RPMI8226 (cell line): ENCODE data around the gene LRRC55.
"Not testable (repeated sequence)": the region's sequence is repeated elsewhere in the genome, so short reads cannot be mapped to it uniquely, and the experiment has no call there.

Experiments used
- DNase-seq: peaks from one replicate; pipeline ENCODE4 v3.0.0-alpha.2; 2015

LRRC55 gene

DNA sequence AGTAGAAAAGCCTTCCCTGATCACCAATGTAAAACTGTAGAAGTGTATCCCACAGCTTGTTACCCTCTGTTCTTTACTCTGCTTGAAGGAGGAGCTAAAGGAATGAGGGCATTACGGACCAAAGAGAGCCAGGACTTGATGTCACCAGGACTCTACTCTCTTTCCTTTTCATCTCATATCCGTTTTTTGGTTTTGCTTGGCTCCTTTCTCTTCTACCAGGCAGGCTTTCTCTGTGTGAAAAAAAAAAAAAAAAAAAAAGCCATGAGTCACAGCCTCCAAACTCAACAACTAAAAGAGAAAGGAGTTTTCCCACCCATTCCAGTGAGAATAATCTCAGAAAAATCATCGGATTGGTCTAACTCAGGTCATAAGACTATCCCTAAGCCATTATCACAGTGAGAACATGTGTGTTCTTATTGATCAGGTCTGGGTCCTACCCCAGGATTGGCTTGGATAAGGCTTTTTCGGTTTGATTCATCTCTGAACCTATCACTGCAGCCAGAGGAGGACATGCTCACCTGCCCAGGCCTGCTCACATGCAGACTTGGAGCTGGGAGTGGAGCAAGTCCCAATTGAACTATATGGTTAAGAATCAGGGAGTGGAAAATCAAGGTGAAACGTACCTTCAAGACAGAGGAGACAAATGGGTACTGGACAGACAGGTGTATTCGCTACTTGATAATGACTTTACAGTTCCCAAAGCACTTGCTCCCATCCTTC, 19.4 kb upstream of the LRRC55 start:
- no peak for DNase-seq

DNA sequence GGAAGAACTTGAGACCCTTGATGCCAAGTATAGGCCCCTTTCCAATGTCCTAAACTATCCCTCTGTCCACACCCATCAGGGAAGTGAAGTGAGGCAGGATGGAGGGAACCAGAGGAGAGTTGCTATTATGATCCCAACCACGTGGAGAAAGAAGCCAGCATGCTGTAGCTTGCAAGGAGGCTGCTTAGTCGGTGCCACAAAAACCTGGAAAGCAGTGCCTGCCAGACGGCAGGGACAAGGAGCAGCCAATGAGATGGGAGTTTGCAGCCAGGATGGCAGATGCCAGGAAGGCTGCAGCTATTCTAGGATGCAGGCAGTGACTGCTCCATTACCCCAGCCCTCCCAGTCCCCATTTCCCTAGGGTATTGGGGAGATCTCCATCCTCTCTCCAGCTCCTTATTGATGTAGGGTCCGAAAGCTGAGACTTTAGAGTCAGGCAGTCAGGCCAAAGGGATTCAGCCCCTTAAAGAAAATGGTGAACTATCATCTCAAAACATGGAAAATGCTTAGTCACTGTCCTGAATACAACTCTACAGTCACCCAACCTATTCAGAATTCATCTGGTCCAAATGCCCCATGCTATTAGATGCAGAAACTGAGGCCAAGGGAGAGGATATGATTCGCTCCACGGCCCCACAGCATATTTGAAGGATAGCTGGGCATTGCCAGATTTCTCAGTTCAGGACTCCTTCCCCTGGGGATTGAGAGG, 18.4 kb upstream of the LRRC55 start:
- no peak for DNase-seq

DNA sequence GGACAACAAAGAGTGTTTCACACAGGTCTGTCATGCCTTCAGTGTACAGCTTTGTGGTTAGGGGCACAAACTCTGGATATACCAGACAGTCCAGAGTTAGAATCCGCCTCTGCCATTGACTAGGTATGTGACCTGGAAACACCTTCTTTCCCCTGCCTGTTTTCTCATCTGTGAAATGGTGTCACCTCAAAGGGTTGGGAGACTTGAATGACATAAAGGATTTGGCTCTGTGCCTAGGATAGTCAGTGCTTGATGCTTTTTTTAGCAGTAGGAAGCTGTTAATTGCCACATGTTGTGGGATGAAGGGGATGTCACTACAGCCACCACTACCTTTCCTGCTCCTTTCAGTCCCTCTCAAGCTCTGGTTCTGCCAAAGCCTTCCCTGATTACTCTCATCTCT, 17.4 kb upstream of the LRRC55 start:
- no peak for DNase-seq

- no peak for DNase-seq
Observed at GRCh38 chr11:57167125-57167846, 14.5 kb upstream of the LRRC55 start.

GRCh38 chr11:57169732-57170313, 11.9 kb upstream of the LRRC55 start:
- not testable (repeated sequence) for DNase-seq

GRCh38 chr11:57172031-57172430, 9.7 kb upstream of the LRRC55 start:
- no peak for DNase-seq

- DNase-seq = no peak
Observed at GRCh38 chr11:57174656-57175055, 7.1 kb upstream of the LRRC55 start.

GRCh38 chr11:57175478-57175877, 6.3 kb upstream of the LRRC55 start:
- DNase-seq = no peak

- no peak for DNase-seq
Observed at GRCh38 chr11:57178334-57178733, 3.4 kb upstream of the LRRC55 start.

DNA sequence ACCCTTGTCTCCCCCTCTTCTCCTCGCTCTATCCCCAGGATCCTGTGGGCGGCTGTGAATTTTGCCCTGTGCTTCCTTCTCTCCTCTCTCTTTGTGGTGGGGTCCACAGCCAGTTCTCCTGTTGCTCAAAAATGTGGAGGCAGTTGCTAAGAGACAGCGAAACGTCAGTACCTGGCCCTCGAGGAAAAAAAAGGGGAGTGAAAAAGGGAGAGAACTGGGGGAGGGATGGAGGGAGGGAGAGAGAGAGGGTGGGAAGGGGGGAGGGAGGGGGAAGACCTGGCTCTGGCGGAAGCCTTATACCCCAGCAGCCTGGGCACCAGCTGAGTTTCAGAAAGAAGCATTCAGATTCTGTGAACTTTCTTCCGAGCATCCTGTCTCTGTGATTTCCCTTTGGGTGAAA, 2.1 kb upstream of the LRRC55 start:
- DNase-seq = no peak

- no peak for DNase-seq
Observed at GRCh38 chr11:57180081-57180561, 1.6 kb upstream of the LRRC55 start.

DNA sequence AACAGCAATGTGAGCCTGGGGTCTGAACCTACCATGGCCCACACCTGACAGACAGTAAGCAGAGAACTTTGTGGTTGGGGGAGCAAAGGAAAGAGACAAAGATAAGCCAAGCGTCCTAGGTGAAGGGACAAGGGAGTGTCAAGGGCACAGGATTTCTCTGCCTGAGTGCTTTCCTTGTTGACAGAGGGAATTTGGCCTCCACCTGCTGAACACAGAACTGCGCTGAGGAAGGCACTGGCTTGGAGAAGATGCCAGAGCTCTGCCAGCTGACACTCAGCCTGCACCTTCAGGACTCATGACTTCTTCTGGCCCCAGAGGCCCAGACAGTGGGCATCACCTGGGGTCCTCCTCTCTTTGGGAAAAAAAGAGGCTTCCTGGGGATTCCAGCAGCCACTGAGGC, 789 bp upstream of the LRRC55 start:
- DNase-seq = no peak

DNA sequence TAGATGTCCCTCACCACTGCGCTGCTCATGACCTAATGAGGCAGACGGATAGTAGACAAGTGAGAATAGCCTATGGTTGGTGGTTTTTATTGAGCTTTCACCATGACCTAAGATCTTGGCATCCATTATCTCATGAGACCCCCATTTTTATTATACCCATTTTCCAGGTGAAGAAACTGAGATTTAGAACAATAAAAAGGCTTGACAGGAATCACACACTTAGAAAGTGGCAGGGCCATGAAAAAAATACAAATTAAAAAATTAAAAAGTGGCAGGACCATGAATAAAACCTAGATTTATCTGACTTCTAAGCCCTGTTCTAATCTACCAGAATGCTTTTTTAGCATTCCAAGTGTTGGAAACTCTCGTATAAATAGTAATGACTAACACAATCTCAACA, 1.1 kb downstream of the LRRC55 start:
- no peak for DNase-seq

DNA sequence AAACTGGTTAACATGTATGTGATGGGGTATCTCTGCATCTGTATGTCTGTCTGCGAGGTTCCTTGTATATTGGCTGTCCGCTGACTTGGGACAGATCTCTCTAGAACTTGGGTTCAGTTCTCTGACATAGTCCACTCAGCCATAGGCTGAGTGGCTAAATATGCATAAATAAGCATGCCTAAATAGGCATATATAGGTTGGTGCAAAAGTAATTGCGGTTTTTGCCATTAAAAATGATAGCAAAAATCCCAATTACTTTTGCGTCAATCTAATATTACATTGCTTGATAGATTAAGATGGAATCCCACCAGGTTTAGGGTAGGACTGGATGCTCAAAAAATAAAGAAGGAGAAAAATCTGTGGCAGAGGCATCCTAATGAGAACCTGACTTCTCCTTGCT, 8.8 kb downstream of the LRRC55 start:
- DNase-seq = no peak

- DNase-seq = no peak
Observed at GRCh38 chr11:57191311-57192219, 9.8 kb downstream of the LRRC55 start.

DNA sequence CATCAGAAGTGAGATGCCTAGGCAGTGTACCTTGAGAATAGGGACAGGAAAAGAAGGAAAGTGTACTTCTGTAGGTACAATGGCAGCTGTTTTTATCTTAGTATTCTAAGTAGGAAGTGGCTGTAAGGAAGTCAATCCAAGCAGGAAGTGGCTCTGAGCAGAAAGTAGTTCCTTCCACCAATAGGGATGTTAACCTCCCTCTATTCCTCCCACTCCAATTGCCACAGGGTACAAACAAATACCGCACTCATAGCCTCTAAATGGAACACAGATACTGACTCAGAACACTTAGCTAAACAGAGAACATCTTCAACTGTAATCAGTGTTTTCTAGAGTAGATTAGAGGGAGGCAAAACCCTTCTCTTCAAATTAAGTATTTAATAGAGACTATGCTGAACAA, 10.6 kb downstream of the LRRC55 start:
- DNase-seq = no peak

DNA sequence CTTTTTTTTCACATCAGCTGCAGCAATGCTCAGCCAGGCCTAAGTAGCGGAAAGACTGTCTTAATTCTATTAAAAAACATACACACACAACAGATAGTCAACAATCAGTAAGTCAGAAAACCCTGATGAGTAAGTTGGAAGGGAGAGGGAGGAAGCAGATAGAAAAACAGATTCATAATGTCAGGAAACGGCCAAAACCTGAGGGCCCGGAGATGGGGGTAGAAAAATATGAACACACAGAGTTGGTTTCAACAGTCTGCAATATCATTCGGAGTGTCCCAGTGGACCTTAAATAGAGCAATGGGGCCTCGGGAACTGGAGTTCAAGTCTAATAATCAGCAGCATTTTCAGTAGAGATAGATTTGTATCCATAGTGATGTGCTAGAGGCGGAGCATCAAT, 14.8 kb downstream of the LRRC55 start:
- DNase-seq = no peak

DNA sequence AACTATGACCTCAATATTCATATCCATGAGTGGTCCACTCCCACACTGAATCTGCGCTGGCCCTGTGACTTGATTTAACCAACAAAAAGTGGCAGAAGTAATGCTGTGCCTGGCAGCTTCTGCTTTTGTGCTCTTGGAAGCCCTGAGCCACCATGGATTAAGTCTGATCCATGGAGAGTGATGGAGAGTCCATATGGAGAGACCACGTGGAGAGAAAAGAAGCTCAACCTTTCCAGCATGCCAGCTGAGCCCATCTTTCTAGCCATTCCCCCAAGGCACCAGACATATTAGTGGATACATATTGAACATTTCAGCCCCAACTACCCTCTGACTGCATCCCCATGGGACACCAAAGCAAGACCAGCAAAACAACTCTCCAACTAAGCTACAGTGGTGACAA, 16.0 kb downstream of the LRRC55 start:
- no peak for DNase-seq

GRCh38 chr11:57199330-57199729, 17.6 kb downstream of the LRRC55 start:
- DNase-seq = no peak

- no peak for DNase-seq
Observed at GRCh38 chr11:57200917-57201316, 19.2 kb downstream of the LRRC55 start.

GRCh38 chr11:57202281-57202680, 20.5 kb downstream of the LRRC55 start:
- no peak for DNase-seq

DNA sequence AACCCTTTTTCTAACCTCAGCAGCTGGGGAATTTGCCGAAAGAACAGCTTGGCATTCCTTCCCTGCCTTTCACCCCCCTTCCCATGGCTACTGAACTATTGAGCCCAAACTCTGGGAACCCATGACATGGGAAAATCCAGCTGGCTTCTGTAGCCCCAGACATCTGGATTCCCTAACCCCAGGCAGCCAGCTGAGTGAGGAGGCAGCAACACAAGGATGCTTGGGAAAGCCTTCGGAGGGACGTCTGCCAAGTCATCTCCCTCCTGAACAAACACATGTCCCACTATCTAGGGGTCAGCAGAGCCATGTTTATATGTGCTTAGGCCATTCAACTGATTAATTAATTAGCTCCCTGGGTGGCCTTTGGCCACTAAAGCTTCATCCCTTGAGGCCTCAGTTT, 21.6 kb downstream of the LRRC55 start:
- no peak for DNase-seq
